ENCODE data around the gene TPH2. TPM values are rescaled to one million over a fixed set of nuclear protein-coding genes. Genes with fewer than 3 reads are reported as not detected.

Gene TPH2
- total and polyA plus RNA-seq, 9 of the 15 experiments (the other 6 are each of a cell fraction or from before 2014, with no cell fraction given) = 0.06 to 0.28 (median 0.14) TPM; not detected in 4

- BruUV-seq (replicated peaks) = no TSS peak
- Histone ChIP-seq H3K4me3 (no peak overlapping the region), H3K27me3 (ENCODE audit: control insufficient read depth in 2 of 2, insufficient read depth in 2 of 2, low read length in 2 of 2) (no peaks in the 10 kb centered on the region), H4K20me1 (replicated peaks; ENCODE audit: control insufficient read depth, insufficient read depth, low read length) (no peaks in the 10 kb centered on the region), H3K79me2 (ENCODE audit: control insufficient read depth, insufficient read depth, low read length) (no peaks in the 10 kb centered on the region), H3K4me1 (replicated peaks in 1 of 2; ENCODE audit: control insufficient read depth in 2 of 2, insufficient read depth in 2 of 2, low read length in 2 of 2) (peaks cover 0 to 7% of the 10 kb centered on the region in 2 experiments; a peak in 2 of 5 replicates), H2AFZ (ENCODE audit: low read depth, low read length) (no peak overlapping the region), H3K9ac (ENCODE audit: insufficient read depth in 1 of 2, low read depth in 2 of 2, low read length in 2 of 2) (no peak overlapping the region), H3K9me1 (ENCODE audit: control insufficient read depth, insufficient read depth, low read length) (no peaks in the 10 kb centered on the region), H3K27ac (ENCODE audit: extremely low read depth, low read depth, low read length) (no peak overlapping the region), H3K9me3 (replicated peaks; ENCODE audit: control insufficient read depth, insufficient read depth, low read depth, low read length) (no peaks in the 10 kb centered on the region), H3K36me3 (ENCODE audit: control insufficient read depth, insufficient read depth, low read length) (no peaks in the 10 kb centered on the region), H3K4me2 (ENCODE audit: insufficient read depth, low read length) (no peak overlapping the region)
- ChIA-PET CTCF (ENCODE audit: low intra/inter-chr PET ratio) (interaction anchor here (2.1 kb wide), 1 partner anchor 160 kb away, joined by 8 read pairs; no protein-coding TSS in a partner anchor), POLR2A (no interaction called here)
- no peak for ATAC-seq
- no peak for FAIRE-seq
- in situ Hi-C loops (cut with MboI) = no loop called here
- intact Hi-C loops (cut with micrococcal nuclease) = loop anchor here (10.0 kb wide), 1 partner anchor 525 kb away; no protein-coding TSS in a partner anchor
- no peak for DNase-seq (ENCODE audit: extremely low read depth in 1 of 4, low spot score in 3 of 4)
- TF ChIP-seq ZNF311 (CRISPR knock-in tag; IDR thresholded peaks at IDR 0.05) = no peak
- TF ChIP-seq MEF2D (tag; conservative IDR thresholded peaks at IDR 0.05; ENCODE audit: low read depth) = no peak
- no peak for TF ChIP-seq FOXA3 (CRISPR knock-in tag; conservative IDR thresholded peaks at IDR 0.05 in 1 of 2, IDR thresholded peaks at IDR 0.05 in 1 of 2)
- no peak for TF ChIP-seq ZNF511 (CRISPR knock-in tag; IDR thresholded peaks at IDR 0.05)
- no peak for TF ChIP-seq ZNF766 (CRISPR knock-in tag; conservative IDR thresholded peaks at IDR 0.05)
- TF ChIP-seq PKNOX1 (IDR thresholded peaks at IDR 0.05) = no peak
- no peak for TF ChIP-seq IRF1 (CRISPR knock-in tag; IDR thresholded peaks at IDR 0.05; ENCODE audit: borderline replicate concordance)
Measured at GRCh38 chr12:71940068-71940467, 1.4 kb downstream of the TPH2 start.

Measured in K562 (cell line).